ENCODE measurements around the gene LDLRAD1. TPM values are rescaled to one million over a fixed set of nuclear protein-coding genes. Genes with fewer than 3 reads are reported as not detected.
"Not testable (repeated sequence)": the region's sequence is repeated elsewhere in the genome, so short reads cannot be mapped to it uniquely, and the experiment has no call there.

LDLRAD1 gene
- polyA plus RNA-seq, 3 donors: not detected

GRCh38 chr1:54051933-54052430 lies 34.0 kb upstream of the LDLRAD1 start:
- Histone ChIP-seq H3K9ac (ENCODE audit: insufficient read depth, low read length, poor library complexity, severe bottlenecking) (peak overlapping the region; percentile 92), H3K79me2 (ENCODE audit: insufficient read depth, low read length) (peaks cover 85% of the 10 kb centered on the region), H4K20me1 (ENCODE audit: insufficient read depth, low read length) (peaks cover 48% of the 10 kb centered on the region), H2AFZ (ENCODE audit: insufficient read depth, low read depth, low read length, poor library complexity, severe bottlenecking) (peak overlapping the region; percentile 96), H3K4me2 (replicated peaks; ENCODE audit: extremely low read depth, low read length, poor library complexity, severe bottlenecking) (peak overlapping the region; percentile 92), H3K4me1 (ENCODE audit: control insufficient read depth in 1 of 2, insufficient read depth in 2 of 2, low read length in 2 of 2) (peaks cover 29 to 47% of the 10 kb centered on the region in 2 donors), H3K27ac (ENCODE audit: low read depth in 1 of 2, low read length in 2 of 2) (peak overlapping the region; percentile 89 to 97), H3K27me3 (ENCODE audit: control insufficient read depth in 2 of 2, insufficient read depth in 2 of 2, low read length in 2 of 2) (no peaks in the 10 kb centered on the region), H3K4me3 (replicated peaks in 1 of 3; ENCODE audit: low read depth in 2 of 3, low read length in 3 of 3) (peak overlapping the region; percentile 90 to 99 (median 93)), H3K9me3 (replicated peaks in 1 of 2; ENCODE audit: control insufficient read depth in 1 of 2, insufficient read depth in 1 of 2, low read length in 2 of 2) (no peaks in the 10 kb centered on the region), H3K36me3 (replicated peaks in 1 of 2; ENCODE audit: control insufficient read depth in 1 of 2, insufficient read depth in 2 of 2, low read length in 2 of 2) (peaks cover 1 to 8% of the 10 kb centered on the region in 2 donors)
- Mint-ChIP-seq H3K27ac (no peak overlapping the region), H3K36me3 (peaks cover 8 to 11% of the 10 kb centered on the region in 2 donors), H3K27me3 (ENCODE audit: low read depth in 3 of 3) (no peaks in the 10 kb centered on the region), H3K4me1 (peaks cover 33% of the 10 kb centered on the region), H3K9me3 (no peaks in the 10 kb centered on the region), H3K4me3 (no peak overlapping the region)
- no peak for DNase-seq
- 0% methylated on average over 2 of the region's 8 CpGs for WGBS (ENCODE audit: insufficient coverage)
- intact Hi-C loops (cut with micrococcal nuclease): loop anchor here (2.0 to 10.0 kb wide), 8 partner anchors 105 to 713 kb away; partner anchors contain the start of genes IFT25 (in 2 of the 2), LRRC42 (in 2 of the 2), NDC1 (in 2 of the 2) and PARS2 (in 2 of the 2)
- TF ChIP-seq CTCF (IDR thresholded peaks at IDR 0.05): no peak

DNA sequence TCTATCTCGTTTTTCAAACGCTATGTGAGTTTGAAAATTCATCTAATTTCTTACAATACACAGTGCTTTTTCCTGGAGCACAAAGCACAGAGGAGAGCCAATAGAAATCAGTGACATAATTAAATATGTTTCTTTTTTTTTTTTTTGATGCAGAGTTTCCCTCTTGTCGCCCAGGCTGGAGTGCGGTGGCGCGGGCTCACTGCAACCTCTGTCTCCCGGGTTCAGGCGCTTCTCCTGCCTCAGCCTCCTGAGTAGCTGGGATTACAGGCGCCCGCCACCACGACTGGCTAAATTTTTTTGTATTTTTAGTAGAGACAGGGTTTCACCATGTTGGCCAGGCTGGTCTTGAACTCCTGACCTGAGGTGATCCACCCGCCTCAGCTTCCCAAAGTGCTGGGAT lies 32.4 kb upstream of the LDLRAD1 start:
- peaks cover 29 to 45% of the 10 kb centered on the region in 2 donors for H3K4me1 ChIP-seq (ENCODE audit: control insufficient read depth in 1 of 2, insufficient read depth in 2 of 2, low read length in 2 of 2)
- H4K20me1 ChIP-seq (ENCODE audit: insufficient read depth, low read length): peaks cover 63% of the 10 kb centered on the region
- not testable (repeated sequence) for H3K4me2 ChIP-seq (replicated peaks; ENCODE audit: extremely low read depth, low read length, poor library complexity, severe bottlenecking); H3K27ac Mint-ChIP-seq; H3K4me3 ChIP-seq (replicated peaks in 1 of 3; ENCODE audit: low read depth in 2 of 3, low read length in 3 of 3); H3K9me3 Mint-ChIP-seq; DNase-seq; H3K27me3 ChIP-seq (ENCODE audit: control insufficient read depth in 2 of 2, insufficient read depth in 2 of 2, low read length in 2 of 2); H2AFZ ChIP-seq (ENCODE audit: insufficient read depth, low read depth, low read length, poor library complexity, severe bottlenecking); H3K4me3 Mint-ChIP-seq; H3K27me3 Mint-ChIP-seq (ENCODE audit: low read depth in 3 of 3); H3K27ac ChIP-seq (ENCODE audit: low read depth in 1 of 2, low read length in 2 of 2); H3K9me3 ChIP-seq (replicated peaks in 1 of 2; ENCODE audit: control insufficient read depth in 1 of 2, insufficient read depth in 1 of 2, low read length in 2 of 2); H3K9ac ChIP-seq (ENCODE audit: insufficient read depth, low read length, poor library complexity, severe bottlenecking)
- Mint-ChIP-seq H3K36me3 (peaks cover 8 to 14% of the 10 kb centered on the region in 2 donors), H3K4me1 (peaks cover 27% of the 10 kb centered on the region)
- intact Hi-C loops (cut with micrococcal nuclease): loop anchor here (2.0 to 10.0 kb wide), 6 partner anchors 103 to 712 kb away; partner anchors contain the start of genes IFT25 (in 2 of the 2), LRRC42 (in 2 of the 2), DIO1 (in 1 of the 2) and NDC1 (in 1 of the 2)
- WGBS (ENCODE audit: insufficient coverage): 100% methylated on average over 2 of the region's 12 CpGs
- peaks cover 93% of the 10 kb centered on the region for H3K79me2 ChIP-seq (ENCODE audit: insufficient read depth, low read length)
- H3K36me3 ChIP-seq (replicated peaks in 1 of 2; ENCODE audit: control insufficient read depth in 1 of 2, insufficient read depth in 2 of 2, low read length in 2 of 2): peaks cover 10 to 19% of the 10 kb centered on the region in 2 donors

All from CD14-positive monocyte (primary cell).